Upper lobe of left lung (tissue), 4 donors: Measurements from ENCODE around the gene PTPRR.

Source experiments
- CTCF ChIP-seq, 6 experiments: fragments of 450-650 bp in 4 of 6; fragments of 200-600 bp in 2 of 6; sonication (generic) in 2 of 6; IDR thresholded peaks; one replicate each; pipeline ENCODE4 v1.5.1; 2016 to 2019; ENCODE audit warnings: antibody characterized with exemption in 6 of 6
- EP300 ChIP-seq, 4 donors: sonication (generic); formaldehyde crosslinking; IDR thresholded peaks; one replicate each; pipeline ENCODE4 v1.5.1; 2017; ENCODE audit warnings: antibody characterized with exemption in 4 of 4, control low read depth in 2 of 4

GRCh38 chr12:70640901-70641300, 279.6 kb downstream of the PTPRR start:
- no peak for TF ChIP-seq CTCF (IDR thresholded peaks at IDR 0.05)
- TF ChIP-seq EP300 (IDR thresholded peaks at IDR 0.05) = no peak
